HCT116 (cell line): ENCODE results near the gene OPCML. TPM values are rescaled to one million over a fixed set of nuclear protein-coding genes. Genes with fewer than 3 reads are reported as not detected.

Experiments used
- ATAC-seq: fragments of 200-7000 bp; cut with Tn5 transposase; 2 replicates; pipeline ENCODE4 v1.9.1; 2020; ENCODE audit warnings: mild to moderate bottlenecking, moderate library complexity
- BruUV-seq: library from RNA; stranded (reverse); fragments of 400-500 nt; replicated peaks from 2 replicates; lab custom pipeline; 2021; lab: Mats Ljungman, UMichigan
- CTCF ChIA-PET: fragments of 300-600 bp; sonication (Branson Sonifier 250); formaldehyde crosslinking; loops from one replicate; lab custom pipeline; 2021; ENCODE audit warnings: antibody characterized with exemption; lab: Charles Lee
- POLR2A ChIA-PET: fragments of 300-600, 350-600 bp; sonication (Branson Sonifier 250); formaldehyde crosslinking; loops from one replicate; lab custom pipeline; 2021; ENCODE audit warnings: antibody characterized with exemption; lab: Charles Lee
- RAD21 ChIA-PET, 2 experiments: fragments of 300-600 bp; sonication (Branson Sonifier 250); formaldehyde crosslinking; loops; one replicate each; lab custom pipeline; 2023; ENCODE audit warnings: low total read pairs in 2 of 2; ENCODE audit not compliant: uncharacterized antibody in 2 of 2, unreplicated experiment in 2 of 2, low non-redundant PET in 1 of 2; lab: Charles Lee
- DNase-seq: peaks from one replicate; pipeline ENCODE4 v3.0.0-alpha.2; 2010; ENCODE audit warnings: low read depth, low spot score
- H2AFZ ChIP-seq: fragments of 200-600 bp; shearing (Covaris generic), sonication (generic); 2 replicates; pipeline ENCODE4 v1.6.1; 2017; ENCODE audit warnings: low read depth, mixed run types, mixed read lengths, antibody characterized with exemption, low read length; ENCODE audit not compliant: poor library complexity, severe bottlenecking
- H3K27ac ChIP-seq: 2 replicates; pipeline ENCODE4 v1.5.1; 2012; ENCODE audit warnings: low read depth, low read length
- H3K27me3 ChIP-seq: fragments of 200-600 bp; sonication (generic); 2 replicates; pipeline ENCODE4 v1.6.1; 2016; ENCODE audit warnings: mixed run types, low read length, mixed read lengths; ENCODE audit not compliant: insufficient read depth
- H3K36me3 ChIP-seq, 2 experiments: fragments of 200-500 bp in 1 of 2; fragments of 200-600 bp in 1 of 2; sonication (Bioruptor generic) in 1 of 2; sonication (generic) in 1 of 2; 2 replicates each; pipeline versions ENCODE4 v1.5.1 to v1.6.1; 2014 to 2016; ENCODE audit warnings: low read length in 2 of 2, inconsistent platforms in 1 of 2, mixed read lengths in 1 of 2, mixed run types in 1 of 2; ENCODE audit not compliant: insufficient read depth in 2 of 2, control insufficient read depth in 1 of 2
- H3K4me1 ChIP-seq, 2 experiments: fragments of 200-600 bp in 1 of 2; sonication (generic) in 1 of 2; 2 replicates each; pipeline versions ENCODE4 v1.5.1 to v1.6.1; 2012 to 2017; ENCODE audit warnings: low read length in 2 of 2, inconsistent platforms in 1 of 2, mild to moderate bottlenecking in 1 of 2, mixed read lengths in 1 of 2, mixed run types in 1 of 2, moderate library complexity in 1 of 2; ENCODE audit not compliant: insufficient read depth in 2 of 2, control insufficient read depth in 1 of 2
- H3K4me2 ChIP-seq: fragments of 200-600 bp; sonication (generic); 2 replicates; pipeline ENCODE4 v1.6.1; 2017; ENCODE audit warnings: mixed run types, low read length, mixed read lengths
- H3K4me3 ChIP-seq, 2 experiments: fragments of 200-600 bp in 1 of 2; sonication (generic) in 1 of 2; replicated peaks in 1 of 2; 2 replicates each; pipeline ENCODE4 v1.5.1; 2011 to 2016; ENCODE audit warnings: low read length in 2 of 2, control low read depth in 1 of 2, low read depth in 1 of 2, mild to moderate bottlenecking in 1 of 2, mixed read lengths in 1 of 2, mixed run types in 1 of 2
- H3K79me2 ChIP-seq: fragments of 200-600 bp; sonication (generic); 2 replicates; pipeline ENCODE4 v1.6.1; 2017; ENCODE audit warnings: mild to moderate bottlenecking, mixed run types, low read length, moderate library complexity, mixed read lengths; ENCODE audit not compliant: insufficient read depth
- H3K9ac ChIP-seq: fragments of 200-600 bp; sonication (generic); 2 replicates; pipeline ENCODE4 v1.6.1; 2016; ENCODE audit warnings: low read length, mixed read lengths
- H3K9me2 ChIP-seq: fragments of 200-600 bp; sonication (generic), shearing (Covaris generic); 2 replicates; pipeline ENCODE4 v1.6.1; 2017; ENCODE audit warnings: mixed run types, mild to moderate bottlenecking, moderate library complexity; ENCODE audit not compliant: insufficient read depth
- H3K9me3 ChIP-seq, 2 experiments: fragments of 200-500 bp in 1 of 2; fragments of 200-600 bp in 1 of 2; sonication (Bioruptor generic) in 1 of 2; sonication (generic) in 1 of 2; 2 replicates each; pipeline ENCODE4 v1.6.1; 2014 to 2017; ENCODE audit warnings: low read length in 2 of 2, mixed read lengths in 2 of 2, inconsistent platforms in 1 of 2, low read depth in 1 of 2, mild to moderate bottlenecking in 1 of 2, mixed run types in 1 of 2, moderate library complexity in 1 of 2; ENCODE audit not compliant: control insufficient read depth in 1 of 2, insufficient read depth in 1 of 2
- H4K20me1 ChIP-seq: fragments of 200-600 bp; sonication (generic), shearing (Covaris generic); 2 replicates; pipeline ENCODE4 v1.6.1; 2017; ENCODE audit warnings: mixed run types, mild to moderate bottlenecking, moderate library complexity; ENCODE audit not compliant: insufficient read depth
- EGR1 ChIP-seq: IDR thresholded peaks from 2 replicates; pipeline ENCODE4 v1.6.1; 2012; ENCODE audit warnings: low read depth
- ELF1 ChIP-seq: IDR thresholded peaks from 2 replicates; pipeline ENCODE4 v1.6.1; 2012; ENCODE audit warnings: low read depth, borderline replicate concordance
- FOSL1 ChIP-seq: IDR thresholded peaks from 2 replicates; pipeline ENCODE4 v1.6.1; 2012; ENCODE audit warnings: low read depth
- SIN3A ChIP-seq: IDR thresholded peaks from 2 replicates; pipeline ENCODE4 v1.6.1; 2012; ENCODE audit warnings: low read depth
- SRF ChIP-seq: IDR thresholded peaks from 2 replicates; pipeline ENCODE4 v1.6.1; 2012; ENCODE audit warnings: low read depth
- YY1 ChIP-seq: IDR thresholded peaks from 2 replicates; pipeline ENCODE4 v1.6.1; 2011; ENCODE audit warnings: low read length, low read depth, moderate library complexity, mild to moderate bottlenecking; ENCODE audit not compliant: insufficient replicate concordance; ENCODE audit errors: extremely low read depth
- ZFX ChIP-seq: fragments of 450-650 bp; IDR thresholded peaks from 2 replicates; pipeline ENCODE4 v1.6.1; 2017
- intact Hi-C: fragments of 100-400 bp; cut with micrococcal nuclease; formaldehyde crosslinking; loops from 2 replicates; pipeline ENCODE4 v1.10.0; 2022
- total RNA-seq: library from RNA; stranded (reverse); gene quantifications from one replicate; pipeline ENCODE4 v1.2.1, GENCODE V29; 2021; ENCODE audit not compliant: unreplicated experiment
- TF ChIP-seq, protein P1 (sequence below): IDR thresholded peaks from 2 replicates; pipeline ENCODE4 v1.6.1; 2012; ENCODE audit warnings: low read depth
- TF ChIP-seq, protein P2 (sequence below): IDR thresholded peaks from 2 replicates; pipeline ENCODE4 v1.6.1; 2012
- TF ChIP-seq, protein P3 (sequence below), 3 experiments: fragments of 200-600 bp in 1 of 3; sonication (generic) in 1 of 3; IDR thresholded peaks in 2 of 3; conservative IDR thresholded peaks in 1 of 3; 2 replicates each; pipeline ENCODE4 v1.5.1; 2012 to 2017; ENCODE audit warnings: low read depth in 2 of 3, low read length in 2 of 3, antibody characterized with exemption in 1 of 3, borderline replicate concordance in 1 of 3, control low read depth in 1 of 3, mild to moderate bottlenecking in 1 of 3, mixed read lengths in 1 of 3, mixed run types in 1 of 3, moderate library complexity in 1 of 3; ENCODE audit not compliant: insufficient read depth in 1 of 3
- TF ChIP-seq, protein P4 (sequence below): IDR thresholded peaks from 2 replicates; pipeline ENCODE4 v1.6.1; 2011; ENCODE audit warnings: mild to moderate bottlenecking, low read length, moderate library complexity; ENCODE audit not compliant: insufficient replicate concordance; ENCODE audit errors: extremely low read depth

OPCML gene
- total RNA-seq, 1 experiment from 2014 or later: not detected

DNA sequence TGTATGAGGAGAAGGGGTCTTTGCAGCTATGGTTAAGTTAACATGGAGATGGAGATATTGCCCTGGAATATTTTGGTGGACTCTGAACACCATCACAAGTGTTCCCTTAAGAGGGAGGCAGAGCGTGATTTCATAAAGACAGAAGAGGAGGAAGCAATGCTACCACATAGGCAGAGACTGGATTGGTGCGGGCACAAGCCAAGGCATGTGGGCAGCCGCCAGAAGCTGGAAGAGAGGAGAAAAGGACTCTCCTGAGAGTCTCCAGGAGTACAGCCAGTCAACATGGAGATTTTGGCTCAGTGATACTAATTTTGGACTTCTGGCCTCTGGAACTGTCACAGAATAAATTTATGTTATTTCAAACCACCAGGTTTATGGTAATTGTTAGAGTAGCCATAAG lies 231.6 kb downstream of the OPCML start:
- no peaks in the 10 kb centered on the region for H3K27me3 ChIP-seq
- peaks cover 19 to 29% of the 10 kb centered on the region in 2 experiments; a peak in 2 of 4 replicates for H3K9me3 ChIP-seq
- no TSS peak for BruUV-seq
- no peaks in the 10 kb centered on the region for H4K20me1 ChIP-seq
- H2AFZ ChIP-seq: no peak overlapping the region
- ATAC-seq: no peak
- no peak overlapping the region for H3K27ac ChIP-seq
- DNase-seq: no peak
- RAD21 ChIA-PET: no interaction called here
- H3K9me2 ChIP-seq: no peaks in the 10 kb centered on the region
- H3K4me3 ChIP-seq: no peak overlapping the region
- H3K4me1 ChIP-seq: no peaks in the 10 kb centered on the region
- H3K4me2 ChIP-seq: no peak overlapping the region
- TF ChIP-seq SRF: no peak
- TF ChIP-seq, protein P1, sequence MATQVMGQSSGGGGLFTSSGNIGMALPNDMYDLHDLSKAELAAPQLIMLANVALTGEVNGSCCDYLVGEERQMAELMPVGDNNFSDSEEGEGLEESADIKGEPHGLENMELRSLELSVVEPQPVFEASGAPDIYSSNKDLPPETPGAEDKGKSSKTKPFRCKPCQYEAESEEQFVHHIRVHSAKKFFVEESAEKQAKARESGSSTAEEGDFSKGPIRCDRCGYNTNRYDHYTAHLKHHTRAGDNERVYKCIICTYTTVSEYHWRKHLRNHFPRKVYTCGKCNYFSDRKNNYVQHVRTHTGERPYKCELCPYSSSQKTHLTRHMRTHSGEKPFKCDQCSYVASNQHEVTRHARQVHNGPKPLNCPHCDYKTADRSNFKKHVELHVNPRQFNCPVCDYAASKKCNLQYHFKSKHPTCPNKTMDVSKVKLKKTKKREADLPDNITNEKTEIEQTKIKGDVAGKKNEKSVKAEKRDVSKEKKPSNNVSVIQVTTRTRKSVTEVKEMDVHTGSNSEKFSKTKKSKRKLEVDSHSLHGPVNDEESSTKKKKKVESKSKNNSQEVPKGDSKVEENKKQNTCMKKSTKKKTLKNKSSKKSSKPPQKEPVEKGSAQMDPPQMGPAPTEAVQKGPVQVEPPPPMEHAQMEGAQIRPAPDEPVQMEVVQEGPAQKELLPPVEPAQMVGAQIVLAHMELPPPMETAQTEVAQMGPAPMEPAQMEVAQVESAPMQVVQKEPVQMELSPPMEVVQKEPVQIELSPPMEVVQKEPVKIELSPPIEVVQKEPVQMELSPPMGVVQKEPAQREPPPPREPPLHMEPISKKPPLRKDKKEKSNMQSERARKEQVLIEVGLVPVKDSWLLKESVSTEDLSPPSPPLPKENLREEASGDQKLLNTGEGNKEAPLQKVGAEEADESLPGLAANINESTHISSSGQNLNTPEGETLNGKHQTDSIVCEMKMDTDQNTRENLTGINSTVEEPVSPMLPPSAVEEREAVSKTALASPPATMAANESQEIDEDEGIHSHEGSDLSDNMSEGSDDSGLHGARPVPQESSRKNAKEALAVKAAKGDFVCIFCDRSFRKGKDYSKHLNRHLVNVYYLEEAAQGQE: no peak
- TF ChIP-seq, protein P2, sequence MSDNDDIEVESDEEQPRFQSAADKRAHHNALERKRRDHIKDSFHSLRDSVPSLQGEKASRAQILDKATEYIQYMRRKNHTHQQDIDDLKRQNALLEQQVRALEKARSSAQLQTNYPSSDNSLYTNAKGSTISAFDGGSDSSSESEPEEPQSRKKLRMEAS: no peak
- no peak for TF ChIP-seq ELF1
- TF ChIP-seq EGR1: no peak
- TF ChIP-seq SIN3A: no peak
- no peak for TF ChIP-seq ZFX
- TF ChIP-seq FOSL1: no peak
- TF ChIP-seq YY1: no peak
- TF ChIP-seq, protein P3, sequence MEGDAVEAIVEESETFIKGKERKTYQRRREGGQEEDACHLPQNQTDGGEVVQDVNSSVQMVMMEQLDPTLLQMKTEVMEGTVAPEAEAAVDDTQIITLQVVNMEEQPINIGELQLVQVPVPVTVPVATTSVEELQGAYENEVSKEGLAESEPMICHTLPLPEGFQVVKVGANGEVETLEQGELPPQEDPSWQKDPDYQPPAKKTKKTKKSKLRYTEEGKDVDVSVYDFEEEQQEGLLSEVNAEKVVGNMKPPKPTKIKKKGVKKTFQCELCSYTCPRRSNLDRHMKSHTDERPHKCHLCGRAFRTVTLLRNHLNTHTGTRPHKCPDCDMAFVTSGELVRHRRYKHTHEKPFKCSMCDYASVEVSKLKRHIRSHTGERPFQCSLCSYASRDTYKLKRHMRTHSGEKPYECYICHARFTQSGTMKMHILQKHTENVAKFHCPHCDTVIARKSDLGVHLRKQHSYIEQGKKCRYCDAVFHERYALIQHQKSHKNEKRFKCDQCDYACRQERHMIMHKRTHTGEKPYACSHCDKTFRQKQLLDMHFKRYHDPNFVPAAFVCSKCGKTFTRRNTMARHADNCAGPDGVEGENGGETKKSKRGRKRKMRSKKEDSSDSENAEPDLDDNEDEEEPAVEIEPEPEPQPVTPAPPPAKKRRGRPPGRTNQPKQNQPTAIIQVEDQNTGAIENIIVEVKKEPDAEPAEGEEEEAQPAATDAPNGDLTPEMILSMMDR (IDR thresholded peaks at IDR 0.05 in 2 of 3, conservative IDR thresholded peaks at IDR 0.05 in 1 of 3; ENCODE audit: borderline replicate concordance in 1 of 3, insufficient read depth in 1 of 3, low read depth in 2 of 3, low read length in 2 of 3): no peak
- TF ChIP-seq, protein P4, sequence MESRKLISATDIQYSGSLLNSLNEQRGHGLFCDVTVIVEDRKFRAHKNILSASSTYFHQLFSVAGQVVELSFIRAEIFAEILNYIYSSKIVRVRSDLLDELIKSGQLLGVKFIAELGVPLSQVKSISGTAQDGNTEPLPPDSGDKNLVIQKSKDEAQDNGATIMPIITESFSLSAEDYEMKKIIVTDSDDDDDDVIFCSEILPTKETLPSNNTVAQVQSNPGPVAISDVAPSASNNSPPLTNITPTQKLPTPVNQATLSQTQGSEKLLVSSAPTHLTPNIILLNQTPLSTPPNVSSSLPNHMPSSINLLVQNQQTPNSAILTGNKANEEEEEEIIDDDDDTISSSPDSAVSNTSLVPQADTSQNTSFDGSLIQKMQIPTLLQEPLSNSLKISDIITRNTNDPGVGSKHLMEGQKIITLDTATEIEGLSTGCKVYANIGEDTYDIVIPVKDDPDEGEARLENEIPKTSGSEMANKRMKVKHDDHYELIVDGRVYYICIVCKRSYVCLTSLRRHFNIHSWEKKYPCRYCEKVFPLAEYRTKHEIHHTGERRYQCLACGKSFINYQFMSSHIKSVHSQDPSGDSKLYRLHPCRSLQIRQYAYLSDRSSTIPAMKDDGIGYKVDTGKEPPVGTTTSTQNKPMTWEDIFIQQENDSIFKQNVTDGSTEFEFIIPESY: no peak
- H3K79me2 ChIP-seq: no peaks in the 10 kb centered on the region
- H3K36me3 ChIP-seq: no peaks in the 10 kb centered on the region
- POLR2A ChIA-PET: no interaction called here
- CTCF ChIA-PET: no interaction called here
- intact Hi-C loops: no loop called here
- H3K9ac ChIP-seq: no peak overlapping the region
